ENCODE measurements around the gene HBG2. TPM values are rescaled to one million over a fixed set of nuclear protein-coding genes. Genes with fewer than 3 reads are reported as not detected.

Gene HBG2
- total RNA-seq, 1 donor from 2014 or later = not detected

GRCh38 chr11:5239046-5239445 is 15.5 kb downstream of the HBG2 start:
- H3K9me3 Mint-ChIP-seq (ENCODE audit: unreplicated experiment) = no peaks in the 10 kb centered on the region
- no peaks in the 10 kb centered on the region for H3K36me3 Mint-ChIP-seq (ENCODE audit: unreplicated experiment)
- DNase-seq = no peak
- no peak overlapping the region for H3K4me3 Mint-ChIP-seq (ENCODE audit: unreplicated experiment)
- H3K27ac Mint-ChIP-seq (ENCODE audit: unreplicated experiment) = no peak overlapping the region
- TF ChIP-seq CTCF (IDR thresholded peaks at IDR 0.05; ENCODE audit: partially characterized antibody, unreplicated experiment) = no peak
- H3K4me1 Mint-ChIP-seq (ENCODE audit: low read depth, unreplicated experiment) = no peaks in the 10 kb centered on the region
- H3K27me3 Mint-ChIP-seq (ENCODE audit: unreplicated experiment) = no peaks in the 10 kb centered on the region

- H3K9me3 Mint-ChIP-seq (ENCODE audit: unreplicated experiment) = no peaks in the 10 kb centered on the region
- no peak overlapping the region for H3K27ac Mint-ChIP-seq (ENCODE audit: unreplicated experiment)
- H3K4me1 Mint-ChIP-seq (ENCODE audit: low read depth, unreplicated experiment) = no peaks in the 10 kb centered on the region
- TF ChIP-seq CTCF (IDR thresholded peaks at IDR 0.05; ENCODE audit: partially characterized antibody, unreplicated experiment) = no peak
- H3K36me3 Mint-ChIP-seq (ENCODE audit: unreplicated experiment) = no peaks in the 10 kb centered on the region
- no peaks in the 10 kb centered on the region for H3K27me3 Mint-ChIP-seq (ENCODE audit: unreplicated experiment)
- no peak for DNase-seq
- H3K4me3 Mint-ChIP-seq (ENCODE audit: unreplicated experiment) = no peak overlapping the region
These were observed 16.1 kb downstream of the HBG2 start for GRCh38 chr11:5238486-5238885.

- Mint-ChIP-seq H3K9me3 (ENCODE audit: unreplicated experiment) (no peaks in the 10 kb centered on the region), H3K27ac (ENCODE audit: unreplicated experiment) (no peak overlapping the region), H3K36me3 (ENCODE audit: unreplicated experiment) (no peaks in the 10 kb centered on the region), H3K4me1 (ENCODE audit: low read depth, unreplicated experiment) (no peaks in the 10 kb centered on the region), H3K27me3 (ENCODE audit: unreplicated experiment) (no peaks in the 10 kb centered on the region), H3K4me3 (ENCODE audit: unreplicated experiment) (no peak overlapping the region)
- no peak for DNase-seq
- no peak for TF ChIP-seq CTCF (IDR thresholded peaks at IDR 0.05; ENCODE audit: partially characterized antibody, unreplicated experiment)
These were observed 17.2 kb downstream of the HBG2 start for GRCh38 chr11:5237420-5237819.

DNA sequence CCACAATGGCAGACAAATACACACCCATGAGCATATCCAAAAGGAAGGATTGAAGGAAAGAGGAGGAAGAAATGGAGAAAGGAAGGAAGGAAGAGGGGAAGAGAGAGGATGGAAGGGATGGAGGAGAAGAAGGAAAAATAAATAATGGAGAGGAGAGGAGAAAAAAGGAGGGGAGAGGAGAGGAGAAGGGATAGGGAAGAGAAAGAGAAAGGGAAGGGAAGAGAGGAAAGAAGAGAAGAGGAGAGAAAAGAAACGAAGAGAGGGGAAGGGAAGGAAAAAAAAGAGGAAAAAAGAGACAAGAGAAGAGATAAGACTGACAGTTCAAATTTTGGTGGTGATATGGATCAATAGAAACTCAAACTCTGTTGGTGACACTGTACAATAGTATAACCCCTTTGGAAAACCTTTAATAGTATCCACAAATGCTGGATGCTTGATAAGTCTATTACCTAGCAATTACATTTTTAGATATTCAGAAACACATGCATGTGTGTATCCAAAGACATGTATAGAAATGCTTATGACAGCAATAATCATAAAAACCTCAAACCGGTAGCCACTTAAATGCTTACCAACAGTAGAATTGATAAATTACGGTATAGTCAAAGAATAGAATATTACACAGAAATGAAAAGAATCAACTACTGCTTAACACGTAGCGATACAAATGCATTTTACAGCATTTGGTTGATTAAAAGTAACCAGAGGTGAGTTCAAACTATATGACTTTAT is 19.1 kb downstream of the HBG2 start:
- no peak overlapping the region for H3K4me3 Mint-ChIP-seq (ENCODE audit: unreplicated experiment)
- no peaks in the 10 kb centered on the region for H3K27me3 Mint-ChIP-seq (ENCODE audit: unreplicated experiment)

More for the DNA sequence above, 19.1 kb downstream of the HBG2 start:
- DNase-seq = no peak
- Mint-ChIP-seq H3K9me3 (ENCODE audit: unreplicated experiment) (no peaks in the 10 kb centered on the region), H3K27ac (ENCODE audit: unreplicated experiment) (no peak overlapping the region), H3K36me3 (ENCODE audit: unreplicated experiment) (no peaks in the 10 kb centered on the region), H3K4me1 (ENCODE audit: low read depth, unreplicated experiment) (no peaks in the 10 kb centered on the region)
- no peak for TF ChIP-seq CTCF (IDR thresholded peaks at IDR 0.05; ENCODE audit: partially characterized antibody, unreplicated experiment)

All from glutamatergic neuron (in vitro differentiated cells).